GM19025 (cell line): ENCODE measurements around the gene KRT81.

Experiments
- ATAC-seq: cut with Tn5 transposase; IDR thresholded peaks from one replicate; pipeline ENCODE4 v1.9.1; 2021; ENCODE audit warnings: mild to moderate bottlenecking, low read depth, moderate library complexity; ENCODE audit not compliant: unreplicated experiment

Gene KRT81

GRCh38 chr12:52291267-52291935 lies at the start of gene KRT81:
Gene KRT81 (minus strand): TSS chr12:52291534. CDS start chr12:52291465, 69 bp downstream.
- no peak for ATAC-seq

- ATAC-seq, result no peak
These were observed 47.1 kb upstream of the KRT81 start for GRCh38 chr12:52338241-52338960.

GRCh38 chr12:52337054-52337453 lies 45.7 kb upstream of the KRT81 start:
- ATAC-seq, result no peak

GRCh38 chr12:52336641-52337040 lies 45.3 kb upstream of the KRT81 start:
- ATAC-seq, result no peak

- no peak for ATAC-seq
These were observed 44.4 kb upstream of the KRT81 start for GRCh38 chr12:52335598-52336262.

- ATAC-seq, result no peak
These were observed 42.9 kb upstream of the KRT81 start for GRCh38 chr12:52334185-52334584.

GRCh38 chr12:52333321-52333720 lies 42.0 kb upstream of the KRT81 start:
- ATAC-seq, result no peak

GRCh38 chr12:52332381-52332780 lies 41.0 kb upstream of the KRT81 start:
- ATAC-seq, result no peak

- no peak for ATAC-seq
These were observed 40.5 kb upstream of the KRT81 start for GRCh38 chr12:52331833-52332232.

GRCh38 chr12:52331039-52331438 lies 39.7 kb upstream of the KRT81 start:
- no peak for ATAC-seq

- no peak for ATAC-seq
These were observed 36.6 kb upstream of the KRT81 start for GRCh38 chr12:52327830-52328500.

GRCh38 chr12:52327052-52327829 lies 35.9 kb upstream of the KRT81 start:
- peak; percentile 91 for ATAC-seq

GRCh38 chr12:52324153-52324444 lies 32.8 kb upstream of the KRT81 start:
- no peak for ATAC-seq

- no peak for ATAC-seq
These were observed 32.2 kb upstream of the KRT81 start for GRCh38 chr12:52323416-52324152.

- no peak for ATAC-seq
These were observed 31.7 kb upstream of the KRT81 start for GRCh38 chr12:52323001-52323400.

- no peak for ATAC-seq
These were observed 30.7 kb upstream of the KRT81 start for GRCh38 chr12:52322069-52322468.

GRCh38 chr12:52321418-52321817 lies 30.1 kb upstream of the KRT81 start:
- ATAC-seq, result no peak

- ATAC-seq, result no peak
These were observed 29.6 kb upstream of the KRT81 start, which contains the start of gene KRT83 for GRCh38 chr12:52320784-52321400. Gene KRT83 (minus strand): TSS chr12:52321398. CDS start chr12:52321335, 63 bp downstream.

GRCh38 chr12:52319097-52319496 lies 27.8 kb upstream of the KRT81 start:
- no peak for ATAC-seq
